Progenitor cell of endocrine pancreas (in vitro differentiated cells): Measurements from ENCODE around the gene DNM2. TPM values are rescaled to one million over a fixed set of nuclear protein-coding genes. Genes with fewer than 3 reads are reported as not detected.

Experiments used
- DNase-seq: peaks from one replicate; pipeline ENCODE4 v3.0.0; 2021; ENCODE audit warnings: low spot score; ENCODE audit not compliant: unreplicated experiment
- H3K27ac Mint-ChIP-seq: 2 replicates; pipeline ENCODE4 v1.8.0; 2021; ENCODE audit warnings: mild to moderate bottlenecking, moderate library complexity, mixed read lengths
- H3K27me3 Mint-ChIP-seq: 2 replicates; pipeline ENCODE4 v1.8.0; 2021; ENCODE audit warnings: mixed read lengths
- H3K36me3 Mint-ChIP-seq: 2 replicates; pipeline ENCODE4 v1.8.0; 2022; ENCODE audit warnings: mixed read lengths; ENCODE audit not compliant: insufficient read depth
- H3K4me1 Mint-ChIP-seq: 2 replicates; pipeline ENCODE4 v1.8.0; 2021; ENCODE audit warnings: low read depth, mixed read lengths
- H3K4me3 Mint-ChIP-seq: 2 replicates; pipeline ENCODE4 v1.8.0; 2021; ENCODE audit warnings: low read depth, mild to moderate bottlenecking, moderate library complexity, mixed read lengths
- H3K9me3 Mint-ChIP-seq: 2 replicates; pipeline ENCODE4 v1.8.0; 2021; ENCODE audit warnings: low read depth, mixed read lengths
- total RNA-seq: library from RNA; stranded (reverse); gene quantifications from 2 replicates; pipeline ENCODE4 v1.2.1, GENCODE V29; 2021
- TF ChIP-seq, protein P1 (sequence below): fragments of 200-600 bp; sonication (generic); IDR thresholded peaks from one replicate; pipeline ENCODE4 v1.5.0; 2021; ENCODE audit warnings: antibody characterized with exemption, mild to moderate bottlenecking; ENCODE audit not compliant: unreplicated experiment

Gene DNM2
- total RNA-seq, 1 donor from 2014 or later = 124 TPM

GRCh38 chr19:10815969-10816644 is 98.2 kb downstream of the DNM2 start:
- Mint-ChIP-seq H3K9me3 (no peaks in the 10 kb centered on the region), H3K4me3 (no peak overlapping the region), H3K36me3 (peaks cover 10% of the 10 kb centered on the region), H3K27me3 (no peaks in the 10 kb centered on the region), H3K4me1 (no peaks in the 10 kb centered on the region), H3K27ac (no peak overlapping the region)
- TF ChIP-seq, protein P1, sequence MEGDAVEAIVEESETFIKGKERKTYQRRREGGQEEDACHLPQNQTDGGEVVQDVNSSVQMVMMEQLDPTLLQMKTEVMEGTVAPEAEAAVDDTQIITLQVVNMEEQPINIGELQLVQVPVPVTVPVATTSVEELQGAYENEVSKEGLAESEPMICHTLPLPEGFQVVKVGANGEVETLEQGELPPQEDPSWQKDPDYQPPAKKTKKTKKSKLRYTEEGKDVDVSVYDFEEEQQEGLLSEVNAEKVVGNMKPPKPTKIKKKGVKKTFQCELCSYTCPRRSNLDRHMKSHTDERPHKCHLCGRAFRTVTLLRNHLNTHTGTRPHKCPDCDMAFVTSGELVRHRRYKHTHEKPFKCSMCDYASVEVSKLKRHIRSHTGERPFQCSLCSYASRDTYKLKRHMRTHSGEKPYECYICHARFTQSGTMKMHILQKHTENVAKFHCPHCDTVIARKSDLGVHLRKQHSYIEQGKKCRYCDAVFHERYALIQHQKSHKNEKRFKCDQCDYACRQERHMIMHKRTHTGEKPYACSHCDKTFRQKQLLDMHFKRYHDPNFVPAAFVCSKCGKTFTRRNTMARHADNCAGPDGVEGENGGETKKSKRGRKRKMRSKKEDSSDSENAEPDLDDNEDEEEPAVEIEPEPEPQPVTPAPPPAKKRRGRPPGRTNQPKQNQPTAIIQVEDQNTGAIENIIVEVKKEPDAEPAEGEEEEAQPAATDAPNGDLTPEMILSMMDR = no peak
- no peak for DNase-seq

- DNase-seq = no peak
- peaks cover 12% of the 10 kb centered on the region for H3K36me3 Mint-ChIP-seq
- H3K4me1 Mint-ChIP-seq = no peaks in the 10 kb centered on the region
- TF ChIP-seq, protein P1 = no peak
- no peaks in the 10 kb centered on the region for H3K27me3 Mint-ChIP-seq
- H3K27ac Mint-ChIP-seq = no peak overlapping the region
- no peak overlapping the region for H3K4me3 Mint-ChIP-seq
- no peaks in the 10 kb centered on the region for H3K9me3 Mint-ChIP-seq
Observed at GRCh38 chr19:10816691-10817090, 98.8 kb downstream of the DNM2 start.

DNA sequence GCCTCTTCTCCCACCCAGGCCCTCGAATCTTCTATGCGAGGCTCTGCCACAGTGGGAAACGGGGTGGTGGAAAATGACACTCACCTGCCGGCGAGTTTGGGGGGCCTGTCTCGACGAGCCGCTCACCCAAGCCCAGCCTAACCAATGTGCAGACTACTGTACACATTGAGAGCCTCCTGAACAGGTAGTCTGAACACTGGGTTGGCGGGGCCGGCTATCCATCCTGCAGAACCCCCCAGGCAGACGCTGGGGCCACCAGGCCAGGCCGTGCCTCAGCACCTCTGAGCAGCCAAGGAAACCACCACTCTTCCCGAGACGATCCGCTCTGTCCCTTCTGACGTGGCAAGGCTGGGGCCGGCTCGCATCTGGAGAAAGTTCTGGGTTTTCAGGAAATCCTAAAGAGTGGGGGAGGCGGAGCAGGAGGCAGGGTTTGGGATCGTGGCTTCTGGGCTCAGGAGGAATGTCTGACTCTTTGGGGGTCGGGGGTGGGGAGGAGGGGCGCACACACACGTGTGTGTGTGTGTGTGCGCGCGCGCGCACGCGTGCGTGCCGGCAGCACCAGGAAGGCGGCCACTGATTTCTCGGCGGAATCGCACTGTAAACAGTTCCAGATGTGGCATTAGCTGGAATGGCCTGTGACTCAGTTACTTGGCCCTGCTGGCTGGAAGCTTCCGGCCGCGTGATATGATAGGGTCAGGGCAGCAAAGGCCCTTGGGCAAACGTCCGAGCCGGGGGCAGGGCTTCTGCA is 99.6 kb downstream of the DNM2 start:
- H3K9me3 Mint-ChIP-seq = no peaks in the 10 kb centered on the region

GRCh38 chr19:10818301-10819123 is 100.6 kb downstream of the DNM2 start:
- TF ChIP-seq, protein P1 = no peak
- no peaks in the 10 kb centered on the region for H3K4me1 Mint-ChIP-seq

More for the DNA sequence above, 99.6 kb downstream of the DNM2 start:
- H3K4me1 Mint-ChIP-seq = no peaks in the 10 kb centered on the region
- no peak overlapping the region for H3K4me3 Mint-ChIP-seq
- H3K27me3 Mint-ChIP-seq = no peaks in the 10 kb centered on the region
- peak overlapping the region; percentile 81 for H3K27ac Mint-ChIP-seq
- no peak for DNase-seq
- TF ChIP-seq, protein P1 = no peak
- peaks cover 12% of the 10 kb centered on the region for H3K36me3 Mint-ChIP-seq

More at GRCh38 chr19:10818301-10819123, 100.6 kb downstream of the DNM2 start:
- H3K27ac Mint-ChIP-seq = peak overlapping the region; percentile 33
- no peaks in the 10 kb centered on the region for H3K9me3 Mint-ChIP-seq
- H3K4me3 Mint-ChIP-seq = no peak overlapping the region
- no peak for DNase-seq
- H3K36me3 Mint-ChIP-seq = peaks cover 12% of the 10 kb centered on the region
- H3K27me3 Mint-ChIP-seq = no peaks in the 10 kb centered on the region
